OCI-LY1 (cell line): ENCODE measurements around the gene KRTAP21-2.

Experiments used
- EZH2 ChIP-seq: fragments of 200-600 bp; sonication (generic), shearing (Covaris generic); IDR thresholded peaks from 2 replicates; pipeline ENCODE4 v1.8.0; 2017; ENCODE audit warnings: borderline replicate concordance, mixed run types, mild to moderate bottlenecking, antibody characterized with exemption, low read length, moderate library complexity, mixed read lengths
- TF ChIP-seq, protein P1 (sequence below): fragments of 200-600 bp; sonication (generic), shearing (Covaris generic); IDR thresholded peaks from 2 replicates; pipeline ENCODE4 v1.5.1; 2017; ENCODE audit warnings: mild to moderate bottlenecking, antibody characterized with exemption, low read length, moderate library complexity, mixed read lengths

DNA sequence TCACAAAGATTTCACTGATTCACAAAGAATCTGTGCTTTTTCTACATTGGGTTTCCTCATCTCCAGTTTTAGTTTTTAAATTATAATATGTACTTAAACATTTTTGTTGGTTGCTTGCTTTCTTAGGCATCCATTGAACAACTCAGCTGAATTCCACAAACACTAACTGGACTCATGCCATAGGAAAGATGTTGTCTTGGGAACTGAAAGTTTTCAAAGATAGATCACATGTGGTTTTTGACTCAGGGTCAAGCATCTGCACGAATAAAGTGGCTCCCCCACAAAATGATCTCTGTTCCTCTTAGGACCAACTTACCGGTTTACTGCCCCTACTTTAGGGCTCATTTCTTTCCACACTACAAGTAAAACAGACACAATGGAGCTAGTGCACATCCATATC, 11.2 kb upstream of the KRTAP21-2 start:
- TF ChIP-seq, protein P1, sequence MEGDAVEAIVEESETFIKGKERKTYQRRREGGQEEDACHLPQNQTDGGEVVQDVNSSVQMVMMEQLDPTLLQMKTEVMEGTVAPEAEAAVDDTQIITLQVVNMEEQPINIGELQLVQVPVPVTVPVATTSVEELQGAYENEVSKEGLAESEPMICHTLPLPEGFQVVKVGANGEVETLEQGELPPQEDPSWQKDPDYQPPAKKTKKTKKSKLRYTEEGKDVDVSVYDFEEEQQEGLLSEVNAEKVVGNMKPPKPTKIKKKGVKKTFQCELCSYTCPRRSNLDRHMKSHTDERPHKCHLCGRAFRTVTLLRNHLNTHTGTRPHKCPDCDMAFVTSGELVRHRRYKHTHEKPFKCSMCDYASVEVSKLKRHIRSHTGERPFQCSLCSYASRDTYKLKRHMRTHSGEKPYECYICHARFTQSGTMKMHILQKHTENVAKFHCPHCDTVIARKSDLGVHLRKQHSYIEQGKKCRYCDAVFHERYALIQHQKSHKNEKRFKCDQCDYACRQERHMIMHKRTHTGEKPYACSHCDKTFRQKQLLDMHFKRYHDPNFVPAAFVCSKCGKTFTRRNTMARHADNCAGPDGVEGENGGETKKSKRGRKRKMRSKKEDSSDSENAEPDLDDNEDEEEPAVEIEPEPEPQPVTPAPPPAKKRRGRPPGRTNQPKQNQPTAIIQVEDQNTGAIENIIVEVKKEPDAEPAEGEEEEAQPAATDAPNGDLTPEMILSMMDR: no peak
- no peak for TF ChIP-seq EZH2
